Measurements from ENCODE around the gene MAMSTR. TPM values are rescaled to one million over a fixed set of nuclear protein-coding genes. Genes with fewer than 3 reads are reported as not detected.

MAMSTR gene
- total RNA-seq, 2 experiments from 2014 or later: 0.91 to 1.0 TPM

- POLR2A ChIA-PET: no interaction called here
- CTCF ChIA-PET: no interaction called here
Observed at GRCh38 chr19:48749571-48750198, 30.2 kb upstream of the MAMSTR start.

GRCh38 chr19:48746738-48747575 is 27.4 kb upstream of the MAMSTR start, which contains the start of gene IZUMO1:
Gene IZUMO1, minus strand, starts transcription at chr19:48746909. Its CDS starts 1,050 bp downstream, at chr19:48745859.
- ChIA-PET CTCF (interaction anchor here (0.6 to 1.7 kb wide), 2 partner anchors 8 to 55 kb away, joined by 3 to 6 read pairs; no protein-coding TSS in a partner anchor), POLR2A (interaction anchor here (0.6 kb wide), 1 partner anchor 69 kb away, joined by 3 read pairs; no protein-coding TSS in a partner anchor)

GRCh38 chr19:48746110-48746509 is 26.6 kb upstream of the MAMSTR start:
- ChIA-PET CTCF (interaction anchor here (0.6 kb wide), 1 partner anchor 56 kb away, joined by 3 read pairs; no protein-coding TSS in a partner anchor), POLR2A (no interaction called here)

GRCh38 chr19:48745208-48745995 is 25.9 kb upstream of the MAMSTR start:
- POLR2A ChIA-PET: interaction anchor here (0.5 kb wide), 1 partner anchor 248 kb away, joined by 9 read pairs; the partner anchor contains the start of gene RUVBL2
- CTCF ChIA-PET: no interaction called here

GRCh38 chr19:48742096-48742495 is 22.6 kb upstream of the MAMSTR start:
- ChIA-PET CTCF (interaction anchor here (1.1 kb wide), 1 partner anchor 356 kb away, joined by 3 read pairs; no protein-coding TSS in a partner anchor), POLR2A (no interaction called here)

- POLR2A ChIA-PET: no interaction called here
- CTCF ChIA-PET: interaction anchor here (1.1 kb wide), 1 partner anchor 357 kb away, joined by 3 read pairs; no protein-coding TSS in a partner anchor
Observed at GRCh38 chr19:48741129-48741999, 21.8 kb upstream of the MAMSTR start.

GRCh38 chr19:48740164-48740972 is 20.8 kb upstream of the MAMSTR start, which contains the start of gene RASIP1:
Gene RASIP1, minus strand, starts transcription at chr19:48740610. Its CDS starts 328 bp downstream, at chr19:48740282.
- POLR2A ChIA-PET: no interaction called here
- CTCF ChIA-PET: interaction anchor here (2.6 kb wide), 1 partner anchor 15 kb away, joined by 8 read pairs; no protein-coding TSS in a partner anchor

- CTCF ChIA-PET: interaction anchor here (0.9 to 2.6 kb wide), 8 partner anchors 8 to 94 kb away, joined by 3 to 8 read pairs (median 6); partner anchors contain the start of genes CA11 and IZUMO1
- POLR2A ChIA-PET: interaction anchor here (1.6 kb wide), 1 partner anchor 121 kb away, joined by 4 read pairs; the partner anchor contains the start of genes RPL18 and SPHK2
Observed at GRCh38 chr19:48739404-48740163, 20.1 kb upstream of the MAMSTR start.

GRCh38 chr19:48738557-48739403 is 19.3 kb upstream of the MAMSTR start:
- CTCF ChIA-PET: interaction anchor here (0.6 to 2.6 kb wide), 9 partner anchors 9 to 104 kb away, joined by 3 to 8 read pairs (median 5); partner anchors contain the start of genes CA11 and IZUMO1
- POLR2A ChIA-PET: interaction anchor here (0.6 to 1.6 kb wide), 3 partner anchors 13 to 120 kb away, joined by 3 to 4 read pairs (median 3); partner anchors contain the start of genes RPL18 and SPHK2

- POLR2A ChIA-PET: no interaction called here
- CTCF ChIA-PET: interaction anchor here (2.6 kb wide), 1 partner anchor 12 kb away, joined by 8 read pairs; no protein-coding TSS in a partner anchor
Observed at GRCh38 chr19:48737360-48737998, 18.0 kb upstream of the MAMSTR start.

GRCh38 chr19:48735031-48735615 is 15.6 kb upstream of the MAMSTR start:
- ChIA-PET CTCF (no interaction called here), POLR2A (no interaction called here)

- ChIA-PET CTCF (no interaction called here), POLR2A (interaction anchor here (0.7 kb wide), 1 partner anchor 14 kb away, joined by 6 read pairs; no protein-coding TSS in a partner anchor)
Observed at GRCh38 chr19:48734625-48735024, 15.1 kb upstream of the MAMSTR start.

- ChIA-PET CTCF (no interaction called here), POLR2A (no interaction called here)
Observed at GRCh38 chr19:48731452-48731851, 11.9 kb upstream of the MAMSTR start.

- ChIA-PET CTCF (no interaction called here), POLR2A (no interaction called here)
Observed at GRCh38 chr19:48728911-48729664, 9.6 kb upstream of the MAMSTR start.

Measured in activated CD8-positive, alpha-beta memory T cell treated with anti-CD3 and anti-CD28 coated beads for 36 hours (primary cell).